ENCODE results near the gene KRTAP8-1.
A peak's percentile ranks its signal among the peaks of the same experiment; 100 is the strongest.

KRTAP8-1 gene

GRCh38 chr21:30813174-30813573 lies at the start of gene KRTAP8-1:
KRTAP8-1 (minus strand) TSS chr21:30813274; CDS start chr21:30813220, 54 bp downstream.
- DNase-seq, result no peak

GRCh38 chr21:30847627-30848500 lies 34.8 kb upstream of the KRTAP8-1 start:
- no peak for DNase-seq

GRCh38 chr21:30842990-30843389 lies 29.9 kb upstream of the KRTAP8-1 start:
- no peak for DNase-seq

- no peak for DNase-seq
Observed at GRCh38 chr21:30839304-30839703, 26.2 kb upstream of the KRTAP8-1 start.

- DNase-seq, result no peak
Observed at GRCh38 chr21:30838536-30838935, 25.5 kb upstream of the KRTAP8-1 start.

- DNase-seq, result peak; percentile 5 to 31
Observed at GRCh38 chr21:30831194-30831765, 18.2 kb upstream of the KRTAP8-1 start.

GRCh38 chr21:30829659-30830058 lies 16.6 kb upstream of the KRTAP8-1 start, which contains the start of gene KRTAP7-1:
KRTAP7-1 (minus strand) TSS chr21:30829759; CDS start chr21:30829698, 61 bp downstream.
- no peak for DNase-seq

- DNase-seq, result no peak
Observed at GRCh38 chr21:30818837-30819610, 6.0 kb upstream of the KRTAP8-1 start.

- DNase-seq, result no peak
Observed at GRCh38 chr21:30800605-30801004, 12.5 kb downstream of the KRTAP8-1 start.

GRCh38 chr21:30793581-30794314 lies 19.3 kb downstream of the KRTAP8-1 start:
- DNase-seq, result no peak

GRCh38 chr21:30779249-30779648 lies 33.8 kb downstream of the KRTAP8-1 start:
- DNase-seq, result no peak

- DNase-seq, result no peak
Observed at GRCh38 chr21:30769724-30770431, 43.2 kb downstream of the KRTAP8-1 start.
